ENCODE data around the gene EXOC6B. TPM values are rescaled to one million over a fixed set of nuclear protein-coding genes. Genes with fewer than 3 reads are reported as not detected.

EXOC6B gene
- total RNA-seq, 2 experiments from 2014 or later, result 16.9 to 17.5 TPM

DNA sequence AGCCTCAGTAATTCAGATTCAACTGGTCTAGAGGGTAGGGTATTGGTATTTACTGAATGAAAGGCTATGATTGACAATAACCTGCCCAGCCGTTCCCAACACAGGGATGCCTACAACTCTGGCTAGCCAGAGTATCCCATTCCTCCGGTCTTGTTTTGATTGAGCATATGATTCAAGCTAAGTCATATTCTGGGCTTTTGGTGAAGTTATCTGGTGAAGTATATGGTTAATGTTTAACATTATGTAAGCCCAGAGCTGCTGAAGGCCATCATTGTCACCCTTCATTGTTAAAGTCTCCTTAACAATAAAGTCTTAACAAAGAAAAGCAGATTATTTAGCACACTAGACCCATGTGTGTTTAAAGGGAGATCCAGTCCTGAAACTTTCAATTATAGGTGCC lies 152.6 kb downstream of the EXOC6B start:
- Histone ChIP-seq H3K4me1 (ENCODE audit: insufficient read depth, low read length) (no peaks in the 10 kb centered on the region), H3K27me3 (ENCODE audit: control insufficient read depth in 1 of 2, insufficient read depth in 2 of 2, low read length in 2 of 2) (no peaks in the 10 kb centered on the region), H3K36me3 (ENCODE audit: insufficient read depth, low read length) (no peaks in the 10 kb centered on the region), H3K27ac (ENCODE audit: low read depth in 1 of 2, low read length in 2 of 2) (no peak overlapping the region), H3K9me3 (ENCODE audit: control insufficient read depth in 1 of 2, insufficient read depth in 1 of 2, low read length in 2 of 2) (peaks cover 0 to 4% of the 10 kb centered on the region in 2 experiments), H3K4me3 (ENCODE audit: low read length) (no peak overlapping the region)
- intact Hi-C loops (cut with DNase I, micrococcal nuclease), result no loop called here
- DNase-seq (no peak), ATAC-seq (ENCODE audit: poor library complexity) (no peak)
- H3K27me3 Mint-ChIP-seq, result no peaks in the 10 kb centered on the region
- peaks cover 8% of the 10 kb centered on the region for H3K9me3 Mint-ChIP-seq
- H3K36me3 Mint-ChIP-seq (ENCODE audit: low read depth), result peaks cover 61% of the 10 kb centered on the region
- ChIA-PET POLR2A (no interaction called here), CTCF (no interaction called here)
- peaks cover 6% of the 10 kb centered on the region for H3K4me1 Mint-ChIP-seq (ENCODE audit: low read depth)
- no peak overlapping the region for H3K4me3 Mint-ChIP-seq
- TF ChIP-seq, protein P1, sequence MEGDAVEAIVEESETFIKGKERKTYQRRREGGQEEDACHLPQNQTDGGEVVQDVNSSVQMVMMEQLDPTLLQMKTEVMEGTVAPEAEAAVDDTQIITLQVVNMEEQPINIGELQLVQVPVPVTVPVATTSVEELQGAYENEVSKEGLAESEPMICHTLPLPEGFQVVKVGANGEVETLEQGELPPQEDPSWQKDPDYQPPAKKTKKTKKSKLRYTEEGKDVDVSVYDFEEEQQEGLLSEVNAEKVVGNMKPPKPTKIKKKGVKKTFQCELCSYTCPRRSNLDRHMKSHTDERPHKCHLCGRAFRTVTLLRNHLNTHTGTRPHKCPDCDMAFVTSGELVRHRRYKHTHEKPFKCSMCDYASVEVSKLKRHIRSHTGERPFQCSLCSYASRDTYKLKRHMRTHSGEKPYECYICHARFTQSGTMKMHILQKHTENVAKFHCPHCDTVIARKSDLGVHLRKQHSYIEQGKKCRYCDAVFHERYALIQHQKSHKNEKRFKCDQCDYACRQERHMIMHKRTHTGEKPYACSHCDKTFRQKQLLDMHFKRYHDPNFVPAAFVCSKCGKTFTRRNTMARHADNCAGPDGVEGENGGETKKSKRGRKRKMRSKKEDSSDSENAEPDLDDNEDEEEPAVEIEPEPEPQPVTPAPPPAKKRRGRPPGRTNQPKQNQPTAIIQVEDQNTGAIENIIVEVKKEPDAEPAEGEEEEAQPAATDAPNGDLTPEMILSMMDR (IDR thresholded peaks at IDR 0.05), result no peak
- no peak overlapping the region for H3K27ac Mint-ChIP-seq

DNA sequence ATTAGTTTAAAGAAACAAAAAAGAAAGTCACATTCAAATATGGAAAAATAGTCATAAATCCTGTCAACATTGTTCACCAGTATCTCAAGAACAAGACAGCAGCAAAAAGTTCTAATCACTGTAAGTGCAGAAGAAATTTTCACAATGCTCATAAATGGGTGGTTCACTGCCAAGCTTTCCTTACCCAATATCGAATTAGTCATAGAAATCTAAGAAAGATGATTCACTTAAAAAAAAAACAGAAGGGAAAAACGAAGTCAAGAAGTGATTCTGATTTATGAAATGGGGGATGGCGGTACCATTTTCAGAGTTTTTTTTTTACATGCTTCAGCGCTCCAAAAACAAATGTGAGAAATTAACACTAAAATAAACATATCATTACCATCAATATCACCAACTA lies 156.7 kb downstream of the EXOC6B start:
- intact Hi-C loops (cut with DNase I, micrococcal nuclease), result no loop called here
- ATAC-seq (ENCODE audit: poor library complexity) (no peak), DNase-seq (no peak)
- no peak overlapping the region for H3K27ac ChIP-seq (ENCODE audit: low read depth in 1 of 2, low read length in 2 of 2)
- POLR2A ChIA-PET, result no interaction called here
- no peak overlapping the region for H3K27ac Mint-ChIP-seq
- TF ChIP-seq, protein P1 (IDR thresholded peaks at IDR 0.05), result no peak
- CTCF ChIA-PET, result no interaction called here
- H3K4me3 ChIP-seq (ENCODE audit: low read length), result no peak overlapping the region
- H3K36me3 Mint-ChIP-seq (ENCODE audit: low read depth), result peaks cover 75% of the 10 kb centered on the region
- no peaks in the 10 kb centered on the region for H3K27me3 ChIP-seq (ENCODE audit: control insufficient read depth in 1 of 2, insufficient read depth in 2 of 2, low read length in 2 of 2)
- no peaks in the 10 kb centered on the region for H3K36me3 ChIP-seq (ENCODE audit: insufficient read depth, low read length)
- peaks cover 20 to 28% of the 10 kb centered on the region in 2 experiments for H3K9me3 ChIP-seq (ENCODE audit: control insufficient read depth in 1 of 2, insufficient read depth in 1 of 2, low read length in 2 of 2)
- peaks cover 31% of the 10 kb centered on the region for H3K9me3 Mint-ChIP-seq
- H3K4me1 Mint-ChIP-seq (ENCODE audit: low read depth), result no peaks in the 10 kb centered on the region
- no peaks in the 10 kb centered on the region for H3K4me1 ChIP-seq (ENCODE audit: insufficient read depth, low read length)
- H3K27me3 Mint-ChIP-seq, result no peaks in the 10 kb centered on the region
- no peak overlapping the region for H3K4me3 Mint-ChIP-seq

DNA sequence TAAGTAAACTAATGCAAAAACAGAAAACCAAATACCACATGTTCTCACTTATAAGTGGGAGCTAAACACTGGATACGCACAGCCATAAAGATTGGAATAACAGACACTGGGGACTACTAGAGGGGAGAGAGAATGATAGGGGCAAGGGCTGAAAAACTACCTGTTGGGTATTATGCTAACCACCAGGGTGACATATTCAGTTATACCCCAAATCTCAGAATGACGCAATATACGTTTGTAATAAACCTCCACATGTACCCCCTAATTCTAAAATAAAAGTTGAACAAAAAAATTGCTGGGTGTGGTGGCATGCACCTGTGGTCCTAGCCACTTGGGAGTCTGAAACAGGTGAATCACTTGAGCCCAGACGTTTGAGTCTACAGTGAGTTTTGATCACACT lies 157.2 kb downstream of the EXOC6B start:
- peaks cover 75% of the 10 kb centered on the region for H3K36me3 Mint-ChIP-seq (ENCODE audit: low read depth)

More for the DNA sequence above, 157.2 kb downstream of the EXOC6B start:
- H3K27me3 Mint-ChIP-seq, result no peaks in the 10 kb centered on the region
- intact Hi-C loops (cut with DNase I, micrococcal nuclease), result no loop called here
- H3K4me3 Mint-ChIP-seq, result no peak overlapping the region
- ChIA-PET CTCF (no interaction called here), POLR2A (no interaction called here)
- no peak overlapping the region for H3K27ac Mint-ChIP-seq
- Histone ChIP-seq H3K4me1 (ENCODE audit: insufficient read depth, low read length) (no peaks in the 10 kb centered on the region), H3K27ac (ENCODE audit: low read depth in 1 of 2, low read length in 2 of 2) (no peak overlapping the region), H3K36me3 (ENCODE audit: insufficient read depth, low read length) (no peaks in the 10 kb centered on the region), H3K27me3 (ENCODE audit: control insufficient read depth in 1 of 2, insufficient read depth in 2 of 2, low read length in 2 of 2) (no peaks in the 10 kb centered on the region), H3K9me3 (ENCODE audit: control insufficient read depth in 1 of 2, insufficient read depth in 1 of 2, low read length in 2 of 2) (peaks cover 20 to 28% of the 10 kb centered on the region in 2 experiments), H3K4me3 (ENCODE audit: low read length) (no peak overlapping the region)
- DNase-seq (no peak), ATAC-seq (ENCODE audit: poor library complexity) (no peak)
- H3K9me3 Mint-ChIP-seq, result peaks cover 31% of the 10 kb centered on the region
- H3K4me1 Mint-ChIP-seq (ENCODE audit: low read depth), result no peaks in the 10 kb centered on the region
- TF ChIP-seq, protein P1 (IDR thresholded peaks at IDR 0.05), result no peak
